Ascending aorta (tissue), 2 donors: ENCODE measurements around the gene IFNL3. TPM values are rescaled to one million over a fixed set of nuclear protein-coding genes. Genes with fewer than 3 reads are reported as not detected.
A peak's percentile ranks its signal among the peaks of the same experiment; 100 is the strongest.
"Not testable (repeated sequence)": the region's sequence is repeated elsewhere in the genome, so short reads cannot be mapped to it uniquely, and the experiment has no call there.

Experiments
- DNase-seq, 2 donors: peaks; one replicate each; pipeline ENCODE4 v3.0.0-alpha.2; 2019; ENCODE audit warnings: low spot score in 2 of 2
- H3K27ac ChIP-seq, 2 donors: fragments of 200-600 bp; sonication (generic); one replicate each; pipeline ENCODE4 v1.5.1; 2016 to 2017; ENCODE audit warnings: mild to moderate bottlenecking in 1 of 2
- H3K27me3 ChIP-seq: fragments of 200-600 bp; sonication (generic); one replicate; pipeline ENCODE4 v1.5.1; 2017
- H3K36me3 ChIP-seq, 2 donors: fragments of 200-600 bp; sonication (generic); one replicate each; pipeline ENCODE4 v1.5.1; 2016
- H3K4me1 ChIP-seq, 2 donors: fragments of 200-600 bp; sonication (generic); one replicate each; pipeline ENCODE4 v1.5.1; 2016 to 2017; ENCODE audit warnings: mild to moderate bottlenecking in 1 of 2
- H3K4me3 ChIP-seq, 2 donors: fragments of 200-600 bp; sonication (generic); one replicate each; pipeline ENCODE4 v1.5.1; 2016 to 2017; ENCODE audit warnings: mild to moderate bottlenecking in 1 of 2
- H3K9me3 ChIP-seq, 2 donors: fragments of 200-600 bp; sonication (generic); one replicate each; pipeline ENCODE4 v1.5.1; 2016
- intact Hi-C: fragments of 100-400 bp; cut with DNase I; formaldehyde crosslinking; loops from one replicate; pipeline ENCODE4 v1.15.1; 2023
- total RNA-seq: library from RNA; depleted of rRNA; stranded (reverse); fragments of >200 nt; gene quantifications from one replicate; pipeline ENCODE4 v1.1.0, GENCODE V29; 2016
- TF ChIP-seq, protein P1 (sequence below), 3 experiments: fragments of 200-600 bp in 2 of 3; fragments of 450-650 bp in 1 of 3; sonication (generic) in 2 of 3; IDR thresholded peaks; one replicate each; pipeline ENCODE4 v1.5.1; 2016 to 2019; ENCODE audit warnings: antibody characterized with exemption in 3 of 3, mild to moderate bottlenecking in 1 of 3, moderate library complexity in 1 of 3

Gene IFNL3
- not detected for total RNA-seq

DNA sequence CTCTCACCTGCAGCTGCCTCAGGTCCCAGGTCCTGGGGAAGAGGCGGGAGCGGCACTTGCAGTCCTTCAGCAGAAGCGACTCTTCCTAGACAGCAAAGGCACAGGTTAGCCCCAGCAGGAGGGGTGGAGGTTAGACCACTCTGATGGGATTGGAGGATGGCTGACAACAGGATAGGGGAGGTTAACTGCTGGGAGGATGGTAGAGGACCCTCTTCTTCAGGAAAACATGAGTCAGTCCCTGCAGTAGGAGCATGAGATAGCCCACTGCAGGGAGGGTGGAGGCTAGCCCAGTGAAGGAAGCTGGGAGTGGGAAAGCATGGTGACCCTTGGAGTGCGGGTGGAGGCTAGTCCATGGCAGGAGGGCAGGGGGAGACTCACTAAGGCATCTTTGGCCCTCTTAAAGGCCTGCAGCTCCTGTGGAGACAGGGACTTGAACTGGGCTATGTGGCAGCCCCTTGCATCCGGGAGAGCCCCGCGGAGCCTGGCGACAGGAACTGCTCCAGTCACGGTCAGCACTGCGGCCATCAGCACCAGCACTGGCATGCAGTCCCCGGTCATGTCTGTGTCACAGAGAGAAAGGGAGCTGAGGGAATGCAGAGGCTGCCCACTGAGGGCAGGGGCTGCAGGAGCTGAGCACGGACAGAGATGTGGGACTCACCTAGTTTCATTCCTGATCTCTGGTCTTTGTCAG lies at the start of gene IFNL3:
TSS of gene IFNL3 (minus strand) at position 597 of the 691 bp plus-strand sequence. CDS start at position 558, 39 bp downstream.
- H3K36me3 ChIP-seq, H3K4me3 ChIP-seq, H3K4me1 ChIP-seq, H3K27ac ChIP-seq, DNase-seq, intact Hi-C loops, H3K9me3 ChIP-seq: not testable (repeated sequence)
- peaks cover 12% of the 10 kb centered on the region for H3K27me3 ChIP-seq

DNA sequence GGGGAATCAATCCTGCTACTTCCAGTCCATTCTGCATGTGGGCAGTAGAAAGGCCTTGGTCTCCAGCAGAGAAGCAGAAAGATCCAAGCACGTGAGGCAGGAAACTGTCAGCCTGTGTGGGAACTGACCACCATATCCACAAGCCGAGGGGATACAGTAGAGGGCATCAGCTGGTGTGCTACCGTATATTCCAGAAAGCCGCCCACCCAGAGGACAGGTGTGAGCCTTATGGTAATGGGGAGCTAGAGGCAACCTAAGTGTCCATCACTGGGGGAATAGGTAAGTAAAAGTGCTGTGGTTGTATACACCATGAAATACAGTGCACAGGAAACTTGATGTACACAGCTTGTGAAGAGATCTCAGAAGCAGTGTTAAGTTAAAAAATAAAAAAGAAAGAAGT lies 48.6 kb upstream of the IFNL3 start:
- no peaks in the 10 kb centered on the region for H3K27me3 ChIP-seq
- no peaks in the 10 kb centered on the region for H3K9me3 ChIP-seq
- TF ChIP-seq, protein P1, sequence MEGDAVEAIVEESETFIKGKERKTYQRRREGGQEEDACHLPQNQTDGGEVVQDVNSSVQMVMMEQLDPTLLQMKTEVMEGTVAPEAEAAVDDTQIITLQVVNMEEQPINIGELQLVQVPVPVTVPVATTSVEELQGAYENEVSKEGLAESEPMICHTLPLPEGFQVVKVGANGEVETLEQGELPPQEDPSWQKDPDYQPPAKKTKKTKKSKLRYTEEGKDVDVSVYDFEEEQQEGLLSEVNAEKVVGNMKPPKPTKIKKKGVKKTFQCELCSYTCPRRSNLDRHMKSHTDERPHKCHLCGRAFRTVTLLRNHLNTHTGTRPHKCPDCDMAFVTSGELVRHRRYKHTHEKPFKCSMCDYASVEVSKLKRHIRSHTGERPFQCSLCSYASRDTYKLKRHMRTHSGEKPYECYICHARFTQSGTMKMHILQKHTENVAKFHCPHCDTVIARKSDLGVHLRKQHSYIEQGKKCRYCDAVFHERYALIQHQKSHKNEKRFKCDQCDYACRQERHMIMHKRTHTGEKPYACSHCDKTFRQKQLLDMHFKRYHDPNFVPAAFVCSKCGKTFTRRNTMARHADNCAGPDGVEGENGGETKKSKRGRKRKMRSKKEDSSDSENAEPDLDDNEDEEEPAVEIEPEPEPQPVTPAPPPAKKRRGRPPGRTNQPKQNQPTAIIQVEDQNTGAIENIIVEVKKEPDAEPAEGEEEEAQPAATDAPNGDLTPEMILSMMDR (IDR thresholded peaks at IDR 0.05), result no peak
- no peaks in the 10 kb centered on the region for H3K4me1 ChIP-seq
- no peak overlapping the region for H3K27ac ChIP-seq
- DNase-seq, result peak in 1 of 2 donors; percentile 24
- intact Hi-C loops, result no loop called here
- H3K36me3 ChIP-seq, result no peaks in the 10 kb centered on the region
- no peak overlapping the region for H3K4me3 ChIP-seq

DNA sequence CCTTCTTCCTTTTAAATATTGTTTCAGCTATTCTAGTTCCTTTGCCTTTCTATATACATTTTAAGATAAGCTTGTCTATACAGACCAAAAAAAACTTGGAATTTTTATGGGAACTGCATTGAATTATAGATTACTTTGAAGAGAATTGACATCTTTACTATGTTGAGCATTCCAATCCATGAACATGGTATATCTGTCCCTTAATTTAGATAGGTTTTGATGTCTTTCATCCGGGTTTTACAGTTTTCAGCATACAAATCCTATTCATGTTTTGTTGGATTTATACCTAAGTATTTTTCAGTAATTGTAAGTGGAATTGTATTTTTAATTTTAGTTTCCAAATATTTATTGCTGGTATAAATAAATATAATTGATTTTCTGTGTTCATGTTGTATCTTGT lies 39.2 kb upstream of the IFNL3 start:
- TF ChIP-seq, protein P1 (IDR thresholded peaks at IDR 0.05), result no peak
- H3K4me1 ChIP-seq, result no peaks in the 10 kb centered on the region
- no peaks in the 10 kb centered on the region for H3K27me3 ChIP-seq
- no peaks in the 10 kb centered on the region for H3K36me3 ChIP-seq
- H3K9me3 ChIP-seq, result peaks cover 0 to 6% of the 10 kb centered on the region in 2 donors
- H3K4me3 ChIP-seq, result no peak overlapping the region
- no peak for DNase-seq
- intact Hi-C loops, result no loop called here
- no peak overlapping the region for H3K27ac ChIP-seq

DNA sequence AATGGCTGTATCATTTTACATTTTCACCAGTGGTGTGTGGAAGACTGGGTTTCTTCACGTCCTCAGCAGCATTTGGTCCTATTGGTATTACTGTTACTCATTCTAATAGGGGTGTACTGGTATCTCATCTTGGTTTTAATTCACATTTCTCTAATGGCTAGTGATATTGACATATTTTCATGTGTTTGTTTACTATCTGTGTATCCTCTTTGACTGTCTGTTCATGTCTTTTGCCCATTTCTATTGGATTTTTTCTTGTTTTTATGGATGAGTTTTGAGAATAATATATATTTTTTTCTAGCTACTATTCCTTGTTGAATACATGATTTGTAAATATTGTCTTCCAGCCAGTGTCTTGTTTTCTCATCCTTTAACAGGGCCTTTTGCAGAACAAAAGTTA lies 37.2 kb upstream of the IFNL3 start:
- TF ChIP-seq, protein P1 (IDR thresholded peaks at IDR 0.05), result no peak
- Histone ChIP-seq H3K27ac (no peak overlapping the region), H3K4me3 (no peak overlapping the region), H3K9me3 (peaks cover 0 to 6% of the 10 kb centered on the region in 2 donors), H3K4me1 (no peaks in the 10 kb centered on the region), H3K27me3 (no peaks in the 10 kb centered on the region), H3K36me3 (no peaks in the 10 kb centered on the region)
- no peak for DNase-seq
- intact Hi-C loops, result no loop called here

DNA sequence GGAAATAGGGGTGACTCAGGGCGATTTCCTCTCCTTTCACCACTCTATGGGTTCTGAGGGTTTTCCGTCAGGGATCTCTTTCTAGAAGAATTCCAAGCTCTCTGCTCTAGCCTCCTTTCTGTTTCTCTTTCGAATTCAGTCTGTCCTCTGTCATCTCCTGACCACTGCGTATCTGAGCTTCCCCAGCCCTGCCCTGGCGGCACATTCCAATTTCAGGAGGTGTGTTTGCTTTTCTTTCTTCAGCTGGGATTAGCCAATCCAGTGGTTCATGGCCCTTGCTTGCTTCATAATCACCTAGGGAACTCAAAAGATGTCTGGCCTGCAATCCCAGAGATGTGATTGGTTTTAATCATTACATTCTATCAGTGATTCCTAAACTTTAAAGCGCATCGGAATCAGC lies 32.8 kb upstream of the IFNL3 start:
- intact Hi-C loops, result no loop called here
- H3K4me1 ChIP-seq, result no peaks in the 10 kb centered on the region
- H3K36me3 ChIP-seq, result no peaks in the 10 kb centered on the region
- H3K9me3 ChIP-seq, result peaks cover 0 to 5% of the 10 kb centered on the region in 2 donors
- no peak overlapping the region for H3K4me3 ChIP-seq
- H3K27ac ChIP-seq, result no peak overlapping the region
- no peaks in the 10 kb centered on the region for H3K27me3 ChIP-seq
- TF ChIP-seq, protein P1 (IDR thresholded peaks at IDR 0.05), result no peak
- DNase-seq, result no peak

DNA sequence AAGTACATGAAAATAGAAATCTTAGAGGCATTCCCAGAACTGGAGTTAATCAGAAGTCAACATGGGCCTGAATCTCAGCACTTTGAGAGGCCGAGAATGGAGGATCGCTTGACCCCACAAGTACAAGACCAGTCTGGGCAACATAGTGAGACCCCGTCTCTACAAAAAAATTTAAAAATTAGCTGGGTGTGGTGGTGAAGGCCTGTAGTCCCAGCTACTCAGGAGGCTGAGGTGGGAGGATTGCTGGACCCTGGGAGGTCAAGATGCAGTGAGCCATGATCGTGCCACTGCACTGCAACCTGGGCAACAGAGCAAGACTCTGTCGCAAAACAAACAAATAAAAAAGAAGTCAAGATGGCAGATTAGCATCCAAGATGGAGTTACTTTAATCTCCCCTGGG lies 31.9 kb upstream of the IFNL3 start:
- Histone ChIP-seq H3K36me3 (no peaks in the 10 kb centered on the region), H3K9me3 (no peaks in the 10 kb centered on the region), H3K27ac (no peak overlapping the region), H3K4me3 (no peak overlapping the region), H3K4me1 (no peaks in the 10 kb centered on the region), H3K27me3 (no peaks in the 10 kb centered on the region)
- intact Hi-C loops, result no loop called here
- TF ChIP-seq, protein P1 (IDR thresholded peaks at IDR 0.05), result no peak
- DNase-seq, result no peak
